ENCODE data around the gene EDDM13.

- TF ChIP-seq, protein P1, sequence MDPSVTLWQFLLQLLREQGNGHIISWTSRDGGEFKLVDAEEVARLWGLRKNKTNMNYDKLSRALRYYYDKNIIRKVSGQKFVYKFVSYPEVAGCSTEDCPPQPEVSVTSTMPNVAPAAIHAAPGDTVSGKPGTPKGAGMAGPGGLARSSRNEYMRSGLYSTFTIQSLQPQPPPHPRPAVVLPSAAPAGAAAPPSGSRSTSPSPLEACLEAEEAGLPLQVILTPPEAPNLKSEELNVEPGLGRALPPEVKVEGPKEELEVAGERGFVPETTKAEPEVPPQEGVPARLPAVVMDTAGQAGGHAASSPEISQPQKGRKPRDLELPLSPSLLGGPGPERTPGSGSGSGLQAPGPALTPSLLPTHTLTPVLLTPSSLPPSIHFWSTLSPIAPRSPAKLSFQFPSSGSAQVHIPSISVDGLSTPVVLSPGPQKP (IDR thresholded peaks at IDR 0.05; ENCODE audit: low read depth, low read length) = no peak
- TF ChIP-seq, protein P2, sequence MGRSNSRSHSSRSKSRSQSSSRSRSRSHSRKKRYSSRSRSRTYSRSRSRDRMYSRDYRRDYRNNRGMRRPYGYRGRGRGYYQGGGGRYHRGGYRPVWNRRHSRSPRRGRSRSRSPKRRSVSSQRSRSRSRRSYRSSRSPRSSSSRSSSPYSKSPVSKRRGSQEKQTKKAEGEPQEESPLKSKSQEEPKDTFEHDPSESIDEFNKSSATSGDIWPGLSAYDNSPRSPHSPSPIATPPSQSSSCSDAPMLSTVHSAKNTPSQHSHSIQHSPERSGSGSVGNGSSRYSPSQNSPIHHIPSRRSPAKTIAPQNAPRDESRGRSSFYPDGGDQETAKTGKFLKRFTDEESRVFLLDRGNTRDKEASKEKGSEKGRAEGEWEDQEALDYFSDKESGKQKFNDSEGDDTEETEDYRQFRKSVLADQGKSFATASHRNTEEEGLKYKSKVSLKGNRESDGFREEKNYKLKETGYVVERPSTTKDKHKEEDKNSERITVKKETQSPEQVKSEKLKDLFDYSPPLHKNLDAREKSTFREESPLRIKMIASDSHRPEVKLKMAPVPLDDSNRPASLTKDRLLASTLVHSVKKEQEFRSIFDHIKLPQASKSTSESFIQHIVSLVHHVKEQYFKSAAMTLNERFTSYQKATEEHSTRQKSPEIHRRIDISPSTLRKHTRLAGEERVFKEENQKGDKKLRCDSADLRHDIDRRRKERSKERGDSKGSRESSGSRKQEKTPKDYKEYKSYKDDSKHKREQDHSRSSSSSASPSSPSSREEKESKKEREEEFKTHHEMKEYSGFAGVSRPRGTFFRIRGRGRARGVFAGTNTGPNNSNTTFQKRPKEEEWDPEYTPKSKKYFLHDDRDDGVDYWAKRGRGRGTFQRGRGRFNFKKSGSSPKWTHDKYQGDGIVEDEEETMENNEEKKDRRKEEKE (IDR thresholded peaks at IDR 0.05) = no peak
- TF ChIP-seq GABPA (IDR thresholded peaks at IDR 0.05; ENCODE audit: low read depth) (no peak), NR2F1 (conservative IDR thresholded peaks at IDR 0.05) (no peak), KAT2A (conservative IDR thresholded peaks at IDR 0.05; ENCODE audit: control insufficient read depth, low read depth, low read length) (no peak)
These were observed 74.7 kb downstream of the EDDM13 start for GRCh38 chr19:56347163-56347778.
